Fibroblast of villous mesenchyme (primary cell): ENCODE measurements around the gene TSKS. TPM values are rescaled to one million over a fixed set of nuclear protein-coding genes. Genes with fewer than 3 reads are reported as not detected.

Source experiments
- DNase-seq: peaks from one replicate; pipeline ENCODE4 v3.0.0-alpha.2; 2010; ENCODE audit warnings: low read depth
- H3K4me3 ChIP-seq: 2 replicates; pipeline ENCODE4 v1.5.1; 2011; ENCODE audit warnings: low read depth, mild to moderate bottlenecking, low read length
- CTCF ChIP-seq: IDR thresholded peaks from 2 replicates; pipeline ENCODE4 v1.5.1; 2012; ENCODE audit warnings: low read depth, mild to moderate bottlenecking, low read length; ENCODE audit not compliant: insufficient read depth
- total RNA-seq: library from RNA; depleted of rRNA; stranded (reverse); fragments of >200 nt; gene quantifications from 2 replicates; pipeline ENCODE4 v1.2.3, GENCODE V29; 2012

TSKS gene
- total RNA-seq, 1 donor = 0.43 TPM

GRCh38 chr19:49807904-49808675, 45.0 kb upstream of the TSKS start:
- TF ChIP-seq CTCF = no peak
- no peak overlapping the region for H3K4me3 ChIP-seq
- no peak for DNase-seq

GRCh38 chr19:49807058-49807903, 44.2 kb upstream of the TSKS start:
- H3K4me3 ChIP-seq = no peak overlapping the region
- DNase-seq = no peak
- TF ChIP-seq CTCF = no peak

GRCh38 chr19:49806620-49806959, 43.5 kb upstream of the TSKS start:
- no peak overlapping the region for H3K4me3 ChIP-seq
- no peak for DNase-seq
- no peak for TF ChIP-seq CTCF

GRCh38 chr19:49805822-49806619, 42.9 kb upstream of the TSKS start:
- DNase-seq = no peak

GRCh38 chr19:49803529-49803856, 40.4 kb upstream of the TSKS start:
- no peak overlapping the region for H3K4me3 ChIP-seq
- TF ChIP-seq CTCF = no peak
- no peak for DNase-seq

More at GRCh38 chr19:49805822-49806619, 42.9 kb upstream of the TSKS start:
- H3K4me3 ChIP-seq = no peak overlapping the region
- TF ChIP-seq CTCF = no peak

- DNase-seq = no peak
- no peak overlapping the region for H3K4me3 ChIP-seq
- no peak for TF ChIP-seq CTCF
Observed at GRCh38 chr19:49802836-49803528, 39.9 kb upstream of the TSKS start.
